Measurements from ENCODE around the gene DAPK1. TPM values are rescaled to one million over a fixed set of nuclear protein-coding genes. Genes with fewer than 3 reads are reported as not detected.
"Not testable (repeated sequence)": the region's sequence is repeated elsewhere in the genome, so short reads cannot be mapped to it uniquely, and the experiment has no call there.

DAPK1 gene
- polyA plus RNA-seq, 1 experiment = 5.4 TPM

- ChIA-PET POLR2A (no interaction called here), CTCF (no interaction called here)
- Histone ChIP-seq H3K4me3 (ENCODE audit: low read depth, low read length) (no peak overlapping the region), H3K36me3 (ENCODE audit: control insufficient read depth, insufficient read depth, low read length) (no peaks in the 10 kb centered on the region), H3K27me3 (ENCODE audit: control insufficient read depth, insufficient read depth, low read length) (no peaks in the 10 kb centered on the region)
- DNase-seq (ENCODE audit: low read depth) = no peak
- no peak for TF ChIP-seq CTCF (IDR thresholded peaks at IDR 0.05; ENCODE audit: insufficient read depth, low read depth, low read length)
Observed at GRCh38 chr9:87741326-87741725, 243.7 kb downstream of the DAPK1 start.

GRCh38 chr9:87741891-87742290 is 244.2 kb downstream of the DAPK1 start:
- CTCF ChIA-PET = no interaction called here
- no peaks in the 10 kb centered on the region for H3K27me3 ChIP-seq (ENCODE audit: control insufficient read depth, insufficient read depth, low read length)
- TF ChIP-seq CTCF (IDR thresholded peaks at IDR 0.05; ENCODE audit: insufficient read depth, low read depth, low read length) = no peak

GRCh38 chr9:87742813-87743428 is 245.3 kb downstream of the DAPK1 start:
- Histone ChIP-seq H3K27me3 (ENCODE audit: control insufficient read depth, insufficient read depth, low read length) (no peaks in the 10 kb centered on the region), H3K4me3 (ENCODE audit: low read depth, low read length) (no peak overlapping the region), H3K36me3 (ENCODE audit: control insufficient read depth, insufficient read depth, low read length) (no peaks in the 10 kb centered on the region)
- POLR2A ChIA-PET = no interaction called here
- TF ChIP-seq CTCF (IDR thresholded peaks at IDR 0.05; ENCODE audit: insufficient read depth, low read depth, low read length) = no peak
- CTCF ChIA-PET = interaction anchor here (0.6 kb wide), 1 partner anchor 11 kb away, joined by 3 read pairs; no protein-coding TSS in a partner anchor
- DNase-seq (ENCODE audit: low read depth) = no peak

More at GRCh38 chr9:87741891-87742290, 244.2 kb downstream of the DAPK1 start:
- POLR2A ChIA-PET = no interaction called here
- no peak for DNase-seq (ENCODE audit: low read depth)
- H3K4me3 ChIP-seq (ENCODE audit: low read depth, low read length) = no peak overlapping the region
- H3K36me3 ChIP-seq (ENCODE audit: control insufficient read depth, insufficient read depth, low read length) = no peaks in the 10 kb centered on the region

- H3K27me3 ChIP-seq (ENCODE audit: control insufficient read depth, insufficient read depth, low read length); H3K36me3 ChIP-seq (ENCODE audit: control insufficient read depth, insufficient read depth, low read length); DNase-seq (ENCODE audit: low read depth); H3K4me3 ChIP-seq (ENCODE audit: low read depth, low read length); POLR2A ChIA-PET; CTCF ChIA-PET: not testable (repeated sequence)
Observed at GRCh38 chr9:87744247-87744646, 246.6 kb downstream of the DAPK1 start.

- Histone ChIP-seq H3K4me3 (ENCODE audit: low read depth, low read length) (no peak overlapping the region), H3K36me3 (ENCODE audit: control insufficient read depth, insufficient read depth, low read length) (no peaks in the 10 kb centered on the region), H3K27me3 (ENCODE audit: control insufficient read depth, insufficient read depth, low read length) (peaks cover 2% of the 10 kb centered on the region; the same call in 1 of the 2 replicates)
- POLR2A ChIA-PET = no interaction called here
- no peak for DNase-seq (ENCODE audit: low read depth)
- no peak for TF ChIP-seq CTCF (IDR thresholded peaks at IDR 0.05; ENCODE audit: insufficient read depth, low read depth, low read length)
- CTCF ChIA-PET = interaction anchor here (1.9 kb wide), 1 partner anchor 12 kb away, joined by 4 read pairs; no protein-coding TSS in a partner anchor
Observed at GRCh38 chr9:87746186-87746585, 248.5 kb downstream of the DAPK1 start.

GRCh38 chr9:87748881-87749280 is 251.2 kb downstream of the DAPK1 start:
- Histone ChIP-seq H3K27me3 (ENCODE audit: control insufficient read depth, insufficient read depth, low read length) (peaks cover 2% of the 10 kb centered on the region; the same call in 1 of the 2 replicates), H3K4me3 (ENCODE audit: low read depth, low read length) (no peak overlapping the region), H3K36me3 (ENCODE audit: control insufficient read depth, insufficient read depth, low read length) (no peaks in the 10 kb centered on the region)
- TF ChIP-seq CTCF (IDR thresholded peaks at IDR 0.05; ENCODE audit: insufficient read depth, low read depth, low read length) = no peak
- CTCF ChIA-PET = interaction anchor here (1.0 kb wide), 1 partner anchor 60 kb away, joined by 4 read pairs; no protein-coding TSS in a partner anchor
- POLR2A ChIA-PET = no interaction called here
- no peak for DNase-seq (ENCODE audit: low read depth)
